HepG2 (cell line): ENCODE data around the gene BCL2L11. TPM values are rescaled to one million over a fixed set of nuclear protein-coding genes. Genes with fewer than 3 reads are reported as not detected.

Experiments used
- CHD2 ChIP-seq: IDR thresholded peaks from 2 replicates; pipeline ENCODE4 v1.6.1; 2011; ENCODE audit warnings: low read depth, low read length, improper control_type of control experiment
- ELF3 ChIP-seq: IDR thresholded peaks from 2 replicates; pipeline ENCODE4 v1.6.1; 2016; ENCODE audit warnings: missing genetic modification reagents, missing compliant biosample characterization
- PITX1 ChIP-seq: sonication (generic); formaldehyde crosslinking; IDR thresholded peaks from 2 replicates; pipeline ENCODE4 v1.5.1; 2020; ENCODE audit warnings: mild to moderate bottlenecking, missing genetic modification reagents
- PLRG1 ChIP-seq: fragments of 450-650 bp; conservative IDR thresholded peaks from 2 replicates; pipeline ENCODE4 v1.6.1; 2016
- SMC3 ChIP-seq: IDR thresholded peaks from 2 replicates; pipeline ENCODE4 v1.6.1; 2011; ENCODE audit warnings: low read length, improper control_type of control experiment
- SNAPC2 ChIP-seq: sonication (generic); formaldehyde crosslinking; IDR thresholded peaks from 2 replicates; pipeline ENCODE4 v1.8.1; 2022; ENCODE audit warnings: mild to moderate bottlenecking, missing genetic modification reagents
- SRY ChIP-seq: sonication (generic); formaldehyde crosslinking; IDR thresholded peaks from 2 replicates; pipeline ENCODE4 v1.8.0; 2022; ENCODE audit warnings: mild to moderate bottlenecking, missing genetic modification reagents
- ZFP36L1 ChIP-seq: sonication (generic); formaldehyde crosslinking; IDR thresholded peaks from 2 replicates; pipeline ENCODE4 v1.8.0; 2022; ENCODE audit warnings: mild to moderate bottlenecking, missing genetic modification reagents, moderate library complexity
- ZNF136 ChIP-seq: sonication (generic); formaldehyde crosslinking; IDR thresholded peaks from 2 replicates; pipeline ENCODE4 v1.8.1; 2022; ENCODE audit warnings: low read depth, mild to moderate bottlenecking, moderate library complexity, missing genetic modification reagents
- ZNF235 ChIP-seq: sonication (generic); formaldehyde crosslinking; IDR thresholded peaks from 2 replicates; pipeline ENCODE4 v1.8.1; 2023; ENCODE audit warnings: mild to moderate bottlenecking, missing genetic modification reagents, borderline replicate concordance
- ZNF577 ChIP-seq: sonication (generic); formaldehyde crosslinking; IDR thresholded peaks from 2 replicates; pipeline ENCODE4 v1.4.0; 2020; ENCODE audit warnings: mild to moderate bottlenecking, low read depth, missing genetic modification reagents, borderline replicate concordance
- polyA plus RNA-seq, 8 experiments: library from polyadenylated mRNA; depleted of rRNA in 3 of 8; stranded (reverse) in 7 of 8; unstranded in 1 of 8; fragments of >200 nt; fragmentation: Illumina TruSeq in 4 of 8; extraction: Trizol in 4 of 8; gene quantifications; 2 replicates each; pipeline versions ENCODE4 v1.2.1 to v1.2.3, GENCODE V29; 2011 to 2016; ENCODE audit warnings: low read depth in 4 of 8, missing spikeins in 1 of 8, mixed read lengths in 1 of 8; ENCODE audit not compliant: insufficient read depth in 1 of 8
- total RNA-seq, 5 experiments: library from RNA; depleted of rRNA; stranded (reverse); fragments of >200 nt; fragmentation: Illumina TruSeq; extraction: Trizol; gene quantifications; 2 replicates each; pipeline ENCODE4 v1.2.3, GENCODE V29; 2016; ENCODE audit warnings: low read depth in 1 of 5
- TF ChIP-seq, protein P1 (sequence below): sonication (generic); formaldehyde crosslinking; conservative IDR thresholded peaks from 2 replicates; pipeline ENCODE4 v1.4.0; 2020; ENCODE audit warnings: mild to moderate bottlenecking, missing genetic modification reagents, moderate library complexity
- TF ChIP-seq, protein P2 (sequence below): sonication (generic); formaldehyde crosslinking; IDR thresholded peaks from 2 replicates; pipeline ENCODE4 v1.8.1; 2023; ENCODE audit warnings: missing genetic modification reagents, mild to moderate bottlenecking, borderline replicate concordance
- TF ChIP-seq, protein P3 (sequence below): sonication (generic); formaldehyde crosslinking; IDR thresholded peaks from 2 replicates; pipeline ENCODE4 v1.8.0; 2022; ENCODE audit warnings: mild to moderate bottlenecking, missing genetic modification reagents, moderate library complexity
- TF ChIP-seq, protein P4 (sequence below): sonication (generic); formaldehyde crosslinking; IDR thresholded peaks from 2 replicates; pipeline ENCODE4 v1.4.0; 2020; ENCODE audit warnings: missing genetic modification reagents, borderline replicate concordance

The BCL2L11 gene
- total and polyA plus RNA-seq, 2 of the 13 experiments (the other 11 are each of a cell fraction or from before 2014, with no cell fraction given): 6.1 to 9.7 TPM

DNA sequence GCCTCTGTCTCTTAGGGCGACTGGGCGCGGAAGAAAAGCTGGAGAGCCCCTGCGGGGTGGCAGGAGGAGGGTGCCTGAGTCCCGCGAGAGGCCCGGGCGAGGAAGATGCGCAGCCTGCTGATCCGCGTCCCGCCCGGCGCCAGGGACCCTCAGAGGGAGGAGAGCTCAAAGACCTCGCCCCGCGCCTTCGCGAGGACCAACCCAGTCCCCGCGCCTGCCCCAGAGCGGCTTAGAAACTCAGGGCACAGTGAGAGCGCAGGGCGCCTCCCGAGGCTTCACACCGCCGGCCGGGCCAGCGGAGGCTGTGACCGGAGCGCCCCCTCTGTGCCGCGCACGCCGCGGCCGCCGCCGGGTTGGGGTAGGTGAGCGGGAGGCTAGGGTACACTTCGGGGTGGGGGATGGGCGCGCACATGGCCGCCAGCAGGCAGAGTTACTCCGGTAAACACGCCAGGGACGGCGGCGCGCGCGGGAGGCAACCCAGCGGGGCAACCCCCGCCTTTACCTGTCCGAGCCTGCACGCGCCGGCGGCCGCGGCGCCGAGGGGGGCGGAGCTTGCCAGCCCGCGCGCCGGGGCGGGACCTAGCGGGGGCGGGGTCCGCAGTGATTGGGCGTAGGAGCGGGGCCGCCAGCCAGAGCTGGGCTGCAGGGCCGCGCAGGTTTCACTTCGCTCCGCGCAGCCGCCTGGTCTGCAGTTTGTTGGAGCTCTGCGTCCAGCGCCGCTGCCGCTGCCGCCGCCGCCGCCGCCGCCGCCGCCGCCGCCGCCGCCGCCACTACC, at the start of gene BCL2L11 (continued):
- TF ChIP-seq, protein P1, sequence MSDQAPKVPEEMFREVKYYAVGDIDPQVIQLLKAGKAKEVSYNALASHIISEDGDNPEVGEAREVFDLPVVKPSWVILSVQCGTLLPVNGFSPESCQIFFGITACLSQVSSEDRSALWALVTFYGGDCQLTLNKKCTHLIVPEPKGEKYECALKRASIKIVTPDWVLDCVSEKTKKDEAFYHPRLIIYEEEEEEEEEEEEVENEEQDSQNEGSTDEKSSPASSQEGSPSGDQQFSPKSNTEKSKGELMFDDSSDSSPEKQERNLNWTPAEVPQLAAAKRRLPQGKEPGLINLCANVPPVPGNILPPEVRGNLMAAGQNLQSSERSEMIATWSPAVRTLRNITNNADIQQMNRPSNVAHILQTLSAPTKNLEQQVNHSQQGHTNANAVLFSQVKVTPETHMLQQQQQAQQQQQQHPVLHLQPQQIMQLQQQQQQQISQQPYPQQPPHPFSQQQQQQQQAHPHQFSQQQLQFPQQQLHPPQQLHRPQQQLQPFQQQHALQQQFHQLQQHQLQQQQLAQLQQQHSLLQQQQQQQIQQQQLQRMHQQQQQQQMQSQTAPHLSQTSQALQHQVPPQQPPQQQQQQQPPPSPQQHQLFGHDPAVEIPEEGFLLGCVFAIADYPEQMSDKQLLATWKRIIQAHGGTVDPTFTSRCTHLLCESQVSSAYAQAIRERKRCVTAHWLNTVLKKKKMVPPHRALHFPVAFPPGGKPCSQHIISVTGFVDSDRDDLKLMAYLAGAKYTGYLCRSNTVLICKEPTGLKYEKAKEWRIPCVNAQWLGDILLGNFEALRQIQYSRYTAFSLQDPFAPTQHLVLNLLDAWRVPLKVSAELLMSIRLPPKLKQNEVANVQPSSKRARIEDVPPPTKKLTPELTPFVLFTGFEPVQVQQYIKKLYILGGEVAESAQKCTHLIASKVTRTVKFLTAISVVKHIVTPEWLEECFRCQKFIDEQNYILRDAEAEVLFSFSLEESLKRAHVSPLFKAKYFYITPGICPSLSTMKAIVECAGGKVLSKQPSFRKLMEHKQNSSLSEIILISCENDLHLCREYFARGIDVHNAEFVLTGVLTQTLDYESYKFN (CRISPR knock-in tag): peak; percentile 77
- TF ChIP-seq ELF3 (CRISPR knock-in tag) (peak; percentile 25), PITX1 (CRISPR knock-in tag) (peak; percentile 37; the same call in 1 of the 2 replicates), ZNF577 (CRISPR knock-in tag) (no peak), SMC3 (no peak), SNAPC2 (peak; percentile 94), ZNF235 (CRISPR knock-in tag) (peak; percentile 80; the same call in 1 of the 2 replicates), CHD2 (peak; percentile 86), ZNF136 (CRISPR knock-in tag) (peak; percentile 74; the same call in 1 of the 2 replicates), ZFP36L1 (peak; percentile 95), SRY (CRISPR knock-in tag) (peak; percentile 82), PLRG1 (no peak)
- TF ChIP-seq, protein P2, sequence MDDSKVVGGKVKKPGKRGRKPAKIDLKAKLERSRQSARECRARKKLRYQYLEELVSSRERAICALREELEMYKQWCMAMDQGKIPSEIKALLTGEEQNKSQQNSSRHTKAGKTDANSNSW (CRISPR knock-in tag): peak; percentile 95; the same call in 1 of the 2 replicates
- TF ChIP-seq, protein P3, sequence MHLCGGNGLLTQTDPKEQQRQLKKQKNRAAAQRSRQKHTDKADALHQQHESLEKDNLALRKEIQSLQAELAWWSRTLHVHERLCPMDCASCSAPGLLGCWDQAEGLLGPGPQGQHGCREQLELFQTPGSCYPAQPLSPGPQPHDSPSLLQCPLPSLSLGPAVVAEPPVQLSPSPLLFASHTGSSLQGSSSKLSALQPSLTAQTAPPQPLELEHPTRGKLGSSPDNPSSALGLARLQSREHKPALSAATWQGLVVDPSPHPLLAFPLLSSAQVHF (CRISPR knock-in tag): 0 out of 2 replicates have a peak, but pooled peaks have one; percentile 62
- TF ChIP-seq, protein P4, sequence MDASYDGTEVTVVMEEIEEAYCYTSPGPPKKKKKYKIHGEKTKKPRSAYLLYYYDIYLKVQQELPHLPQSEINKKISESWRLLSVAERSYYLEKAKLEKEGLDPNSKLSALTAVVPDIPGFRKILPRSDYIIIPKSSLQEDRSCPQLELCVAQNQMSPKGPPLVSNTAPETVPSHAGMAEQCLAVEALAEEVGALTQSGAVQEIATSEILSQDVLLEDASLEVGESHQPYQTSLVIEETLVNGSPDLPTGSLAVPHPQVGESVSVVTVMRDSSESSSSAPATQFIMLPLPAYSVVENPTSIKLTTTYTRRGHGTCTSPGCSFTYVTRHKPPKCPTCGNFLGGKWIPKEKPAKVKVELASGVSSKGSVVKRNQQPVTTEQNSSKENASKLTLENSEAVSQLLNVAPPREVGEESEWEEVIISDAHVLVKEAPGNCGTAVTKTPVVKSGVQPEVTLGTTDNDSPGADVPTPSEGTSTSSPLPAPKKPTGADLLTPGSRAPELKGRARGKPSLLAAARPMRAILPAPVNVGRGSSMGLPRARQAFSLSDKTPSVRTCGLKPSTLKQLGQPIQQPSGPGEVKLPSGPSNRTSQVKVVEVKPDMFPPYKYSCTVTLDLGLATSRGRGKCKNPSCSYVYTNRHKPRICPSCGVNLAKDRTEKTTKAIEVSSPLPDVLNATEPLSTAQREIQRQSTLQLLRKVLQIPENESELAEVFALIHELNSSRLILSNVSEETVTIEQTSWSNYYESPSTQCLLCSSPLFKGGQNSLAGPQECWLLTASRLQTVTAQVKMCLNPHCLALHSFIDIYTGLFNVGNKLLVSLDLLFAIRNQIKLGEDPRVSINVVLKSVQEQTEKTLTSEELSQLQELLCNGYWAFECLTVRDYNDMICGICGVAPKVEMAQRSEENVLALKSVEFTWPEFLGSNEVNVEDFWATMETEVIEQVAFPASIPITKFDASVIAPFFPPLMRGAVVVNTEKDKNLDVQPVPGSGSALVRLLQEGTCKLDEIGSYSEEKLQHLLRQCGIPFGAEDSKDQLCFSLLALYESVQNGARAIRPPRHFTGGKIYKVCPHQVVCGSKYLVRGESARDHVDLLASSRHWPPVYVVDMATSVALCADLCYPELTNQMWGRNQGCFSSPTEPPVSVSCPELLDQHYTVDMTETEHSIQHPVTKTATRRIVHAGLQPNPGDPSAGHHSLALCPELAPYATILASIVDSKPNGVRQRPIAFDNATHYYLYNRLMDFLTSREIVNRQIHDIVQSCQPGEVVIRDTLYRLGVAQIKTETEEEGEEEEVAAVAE: no peak
